Vagina (tissue), 2 donors: ENCODE data around the gene OVCH2.

Source experiments
- POLR2A ChIP-seq, 2 donors: fragments of 450-650 bp; IDR thresholded peaks; one replicate each; pipeline ENCODE4 v1.6.1; 2017; ENCODE audit warnings: antibody characterized with exemption in 2 of 2, mild to moderate bottlenecking in 2 of 2, moderate library complexity in 2 of 2
- POLR2AphosphoS5 ChIP-seq, 2 donors: sonication (generic); formaldehyde crosslinking; IDR thresholded peaks; one replicate each; pipeline ENCODE4 v1.9.0; 2017; ENCODE audit warnings: antibody characterized with exemption in 2 of 2, mild to moderate bottlenecking in 2 of 2, low read depth in 1 of 2; ENCODE audit not compliant: insufficient read depth in 1 of 2
- TF ChIP-seq, protein P1 (sequence below), 3 experiments: fragments of 450-650 bp in 2 of 3; fragments of 200-600 bp in 1 of 3; sonication (generic) in 1 of 3; IDR thresholded peaks; one replicate each; pipeline ENCODE4 v1.5.1; 2017 to 2019; ENCODE audit warnings: antibody characterized with exemption in 3 of 3, mild to moderate bottlenecking in 2 of 3, moderate library complexity in 2 of 3

DNA sequence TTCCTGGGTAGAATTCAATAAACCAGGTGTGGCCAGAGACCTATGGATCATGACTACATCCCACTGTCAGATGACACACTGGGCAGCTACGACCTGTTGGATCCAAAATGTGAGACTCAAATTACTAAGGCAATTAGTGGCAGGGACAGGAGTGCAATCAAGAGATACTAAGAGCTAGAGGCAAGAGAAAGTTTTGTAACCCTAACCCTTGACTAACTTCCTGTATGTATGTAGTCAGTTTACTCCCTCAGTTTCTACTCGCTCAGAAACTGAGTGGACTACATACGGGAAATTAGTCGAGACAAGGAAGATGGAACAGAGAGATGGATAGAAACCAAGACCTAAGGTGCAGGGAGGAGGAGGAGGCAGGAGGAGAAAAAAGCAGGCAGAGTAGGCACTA lies 35.6 kb downstream of the OVCH2 start:
- TF ChIP-seq, protein P1, sequence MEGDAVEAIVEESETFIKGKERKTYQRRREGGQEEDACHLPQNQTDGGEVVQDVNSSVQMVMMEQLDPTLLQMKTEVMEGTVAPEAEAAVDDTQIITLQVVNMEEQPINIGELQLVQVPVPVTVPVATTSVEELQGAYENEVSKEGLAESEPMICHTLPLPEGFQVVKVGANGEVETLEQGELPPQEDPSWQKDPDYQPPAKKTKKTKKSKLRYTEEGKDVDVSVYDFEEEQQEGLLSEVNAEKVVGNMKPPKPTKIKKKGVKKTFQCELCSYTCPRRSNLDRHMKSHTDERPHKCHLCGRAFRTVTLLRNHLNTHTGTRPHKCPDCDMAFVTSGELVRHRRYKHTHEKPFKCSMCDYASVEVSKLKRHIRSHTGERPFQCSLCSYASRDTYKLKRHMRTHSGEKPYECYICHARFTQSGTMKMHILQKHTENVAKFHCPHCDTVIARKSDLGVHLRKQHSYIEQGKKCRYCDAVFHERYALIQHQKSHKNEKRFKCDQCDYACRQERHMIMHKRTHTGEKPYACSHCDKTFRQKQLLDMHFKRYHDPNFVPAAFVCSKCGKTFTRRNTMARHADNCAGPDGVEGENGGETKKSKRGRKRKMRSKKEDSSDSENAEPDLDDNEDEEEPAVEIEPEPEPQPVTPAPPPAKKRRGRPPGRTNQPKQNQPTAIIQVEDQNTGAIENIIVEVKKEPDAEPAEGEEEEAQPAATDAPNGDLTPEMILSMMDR (IDR thresholded peaks at IDR 0.05): no peak
- TF ChIP-seq POLR2A (IDR thresholded peaks at IDR 0.05) (no peak), POLR2AphosphoS5 (IDR thresholded peaks at IDR 0.05; ENCODE audit: insufficient read depth in 1 of 2, low read depth in 1 of 2) (no peak)
